GM13976 (cell line): ENCODE results near the gene MVB12B.

ENCODE experiments used
- DNase-seq: peaks from one replicate; pipeline ENCODE4 v3.0.0; 2012; ENCODE audit warnings: low spot score
- in situ Hi-C: fragments of 300-500 bp; cut with MboI; formaldehyde crosslinking; loops from one replicate; pipeline ENCODE4 v1.12.0; 2022; ENCODE audit warnings: low sequenced_read_pairs, mixed read lengths, inconsistent platforms; ENCODE audit not compliant: unreplicated experiment
- TF ChIP-seq, protein P1 (sequence below): IDR thresholded peaks from 2 replicates; pipeline ENCODE4 v1.5.1; 2012; ENCODE audit warnings: borderline replicate concordance, mild to moderate bottlenecking; ENCODE audit not compliant: insufficient read depth; ENCODE audit errors: extremely low read depth, missing control alignments, control extremely low read depth

The MVB12B gene

DNA sequence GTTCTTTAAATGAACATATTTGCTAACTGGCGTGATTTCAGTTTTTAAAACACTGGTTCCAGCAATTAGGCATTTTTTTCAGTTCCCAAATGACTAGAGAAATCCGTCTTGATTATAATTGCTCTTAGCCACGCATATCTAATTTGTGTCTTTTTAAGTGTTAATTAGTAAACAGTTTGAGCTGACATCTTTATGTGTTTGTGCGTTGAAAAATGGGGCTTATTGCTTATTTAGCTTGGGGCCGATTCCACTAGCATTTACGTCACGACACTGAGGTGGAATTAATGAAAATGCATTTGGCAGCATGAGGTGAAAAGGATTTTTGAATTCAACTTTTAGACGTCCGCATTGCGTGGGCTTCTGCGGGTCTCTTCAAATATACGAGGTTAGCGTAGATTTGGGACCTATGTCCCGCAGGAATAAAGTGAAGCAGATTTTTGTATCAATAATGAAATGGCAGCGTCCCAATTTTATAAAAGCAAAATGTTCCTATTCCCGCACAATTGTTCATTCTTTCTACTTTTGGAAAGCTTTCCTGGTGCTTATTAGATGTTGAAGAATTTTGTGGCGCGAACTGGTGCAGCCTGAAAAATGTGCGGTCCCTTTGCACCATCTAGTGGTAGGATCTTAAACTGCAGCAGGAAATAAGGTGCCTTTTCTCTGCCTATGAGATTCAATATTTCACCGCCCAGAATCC, 164.4 kb downstream of the MVB12B start:
- in situ Hi-C loops, result loop anchor here (25.0 kb wide), 1 partner anchor 179 kb away; no protein-coding TSS in a partner anchor
- DNase-seq, result peak; percentile 77

DNA sequence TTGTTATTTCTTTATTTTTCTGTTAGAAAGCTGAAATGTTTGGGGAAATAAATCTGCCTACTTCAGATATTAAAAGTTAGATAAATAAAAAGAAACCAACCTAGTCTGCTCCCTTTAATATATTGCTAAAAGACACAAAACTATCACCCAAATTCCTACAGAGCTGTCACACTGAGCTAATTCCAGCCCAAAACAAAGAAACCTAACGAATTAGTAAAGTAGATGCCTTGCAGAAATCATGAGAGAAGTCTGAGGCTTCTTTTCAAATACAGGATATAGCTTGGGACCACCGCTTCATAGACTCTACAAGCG, 164.9 kb downstream of the MVB12B start:
- in situ Hi-C loops, result loop anchor here (25.0 kb wide), 1 partner anchor 179 kb away; no protein-coding TSS in a partner anchor
- DNase-seq, result no peak
- TF ChIP-seq, protein P1, sequence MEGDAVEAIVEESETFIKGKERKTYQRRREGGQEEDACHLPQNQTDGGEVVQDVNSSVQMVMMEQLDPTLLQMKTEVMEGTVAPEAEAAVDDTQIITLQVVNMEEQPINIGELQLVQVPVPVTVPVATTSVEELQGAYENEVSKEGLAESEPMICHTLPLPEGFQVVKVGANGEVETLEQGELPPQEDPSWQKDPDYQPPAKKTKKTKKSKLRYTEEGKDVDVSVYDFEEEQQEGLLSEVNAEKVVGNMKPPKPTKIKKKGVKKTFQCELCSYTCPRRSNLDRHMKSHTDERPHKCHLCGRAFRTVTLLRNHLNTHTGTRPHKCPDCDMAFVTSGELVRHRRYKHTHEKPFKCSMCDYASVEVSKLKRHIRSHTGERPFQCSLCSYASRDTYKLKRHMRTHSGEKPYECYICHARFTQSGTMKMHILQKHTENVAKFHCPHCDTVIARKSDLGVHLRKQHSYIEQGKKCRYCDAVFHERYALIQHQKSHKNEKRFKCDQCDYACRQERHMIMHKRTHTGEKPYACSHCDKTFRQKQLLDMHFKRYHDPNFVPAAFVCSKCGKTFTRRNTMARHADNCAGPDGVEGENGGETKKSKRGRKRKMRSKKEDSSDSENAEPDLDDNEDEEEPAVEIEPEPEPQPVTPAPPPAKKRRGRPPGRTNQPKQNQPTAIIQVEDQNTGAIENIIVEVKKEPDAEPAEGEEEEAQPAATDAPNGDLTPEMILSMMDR, result no peak

More for the DNA sequence above, 164.4 kb downstream of the MVB12B start:
- TF ChIP-seq, protein P1, result peak; percentile 85

DNA sequence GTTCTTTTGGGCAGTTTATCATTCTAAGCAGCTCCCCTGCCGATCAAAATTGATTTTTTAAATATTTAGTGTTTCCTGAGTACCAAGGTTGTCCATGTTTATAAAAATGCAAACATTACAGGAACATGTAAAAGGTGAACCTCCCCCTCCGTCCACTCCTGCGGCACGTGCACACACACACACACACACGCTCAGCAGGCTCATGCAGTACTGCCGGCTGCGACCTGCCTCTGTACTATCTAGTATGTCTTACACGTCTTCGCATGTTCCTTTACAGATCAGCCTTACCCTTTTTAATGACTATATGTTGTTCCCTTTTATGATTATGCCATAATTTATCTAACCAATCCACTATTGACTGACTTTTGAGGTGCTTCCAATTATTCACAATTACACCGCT, 165.3 kb downstream of the MVB12B start:
- no peak for DNase-seq
- in situ Hi-C loops, result loop anchor here (25.0 kb wide), 1 partner anchor 180 kb away; no protein-coding TSS in a partner anchor
- TF ChIP-seq, protein P1, result no peak

DNA sequence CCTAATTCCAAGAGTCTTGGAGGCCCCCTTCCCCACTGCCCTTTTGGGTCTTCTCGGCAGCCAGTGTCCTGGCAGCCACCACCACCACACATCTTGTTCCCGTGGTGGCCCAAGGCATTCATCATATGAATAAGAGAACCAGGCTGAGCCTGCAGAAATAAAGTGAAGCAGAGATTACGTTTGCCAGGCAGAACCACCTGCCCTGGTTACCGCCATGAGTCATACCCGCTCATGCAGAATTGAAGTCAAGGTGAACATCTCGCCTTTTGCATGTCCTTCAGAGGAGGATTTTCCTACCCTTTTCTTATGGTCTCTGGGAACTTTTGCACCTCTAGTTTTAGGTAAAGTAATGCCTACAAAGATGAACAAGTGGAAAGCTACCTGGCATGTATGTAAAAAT, 167.6 kb downstream of the MVB12B start:
- in situ Hi-C loops, result loop anchor here (25.0 kb wide), 1 partner anchor 182 kb away; no protein-coding TSS in a partner anchor
- no peak for DNase-seq
- TF ChIP-seq, protein P1, result no peak

DNA sequence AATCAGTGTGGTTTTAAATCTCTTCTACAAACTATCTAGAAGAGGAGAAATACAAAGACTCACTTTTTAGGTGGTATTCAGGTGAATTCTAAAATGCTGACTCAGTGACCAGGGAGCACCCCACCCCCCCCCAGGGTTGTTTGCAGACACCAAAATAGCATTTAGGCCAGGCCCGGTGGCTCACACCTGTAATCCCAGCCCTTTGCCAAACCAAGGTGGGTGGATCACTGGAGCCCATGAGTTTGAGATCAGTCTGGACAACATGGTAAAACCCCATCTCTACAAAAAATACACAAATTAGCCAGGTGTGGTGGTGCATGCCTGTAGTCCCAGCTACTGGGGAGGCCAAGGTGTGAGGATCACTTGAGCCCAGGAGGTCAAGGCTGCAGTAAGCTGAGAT, 168.1 kb downstream of the MVB12B start:
- in situ Hi-C loops, result loop anchor here (25.0 kb wide), 1 partner anchor 182 kb away; no protein-coding TSS in a partner anchor
- TF ChIP-seq, protein P1, result no peak
- DNase-seq, result no peak

DNA sequence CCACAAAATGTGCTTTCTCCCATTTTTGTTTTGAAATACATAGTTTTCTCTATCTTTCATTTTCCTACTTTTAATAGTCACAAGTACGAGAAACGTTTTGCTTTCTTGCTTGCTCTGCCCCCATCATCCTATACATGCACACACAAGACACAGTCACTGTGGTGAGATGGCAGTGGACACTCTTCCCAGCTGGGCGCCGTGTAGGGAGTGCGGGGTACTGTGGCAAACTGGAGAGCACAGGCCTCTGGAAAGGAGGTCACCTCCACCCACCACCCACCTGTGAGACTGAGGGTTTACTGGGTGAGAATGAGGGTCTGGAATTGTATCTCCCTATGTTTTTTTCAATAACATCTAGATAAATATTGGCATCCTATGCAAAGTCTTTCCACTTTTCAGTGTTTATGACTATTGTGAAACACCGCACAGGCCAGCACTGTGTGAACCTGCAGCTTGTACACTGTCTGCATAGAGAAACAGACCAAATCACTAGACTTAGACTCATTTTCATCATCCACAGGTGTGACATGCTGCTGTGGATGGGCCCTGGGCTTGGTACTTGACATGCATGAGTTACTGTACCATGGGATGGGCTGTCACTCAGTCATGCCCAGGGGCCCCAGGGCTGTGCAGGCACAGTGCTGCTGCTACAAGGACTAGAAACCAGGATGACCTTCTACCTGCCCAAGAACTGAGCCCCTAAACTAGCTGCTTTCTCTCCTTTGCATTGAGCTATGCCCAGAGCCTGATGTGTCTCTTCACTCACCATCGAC, 169.0 kb downstream of the MVB12B start:
- TF ChIP-seq, protein P1, result no peak
- in situ Hi-C loops, result loop anchor here (25.0 kb wide), 1 partner anchor 183 kb away; no protein-coding TSS in a partner anchor
- no peak for DNase-seq
